ENCODE measurements around the gene SLC39A8. TPM values are rescaled to one million over a fixed set of nuclear protein-coding genes. Genes with fewer than 3 reads are reported as not detected.
A peak's percentile ranks its signal among the peaks of the same experiment; 100 is the strongest.

The SLC39A8 gene
- total RNA-seq: 10 to 100 TPM; 15.0 to 24.1 (median 20.2) TPM

- DNase-seq (ENCODE audit: low spot score in 2 of 2): peak; percentile 92 to 93
- Histone ChIP-seq H3K4me3 (peak within 1 kb of the TSS; percentile 80), H3K4me1 (peaks cover 24% of the 10 kb centered on the region), H3K36me3 (no peaks in the 10 kb centered on the region), H3K27me3 (no peaks in the 10 kb centered on the region), H3K9me3 (no peaks in the 10 kb centered on the region), H3K27ac (peak within 1 kb of the TSS; percentile 85)
- no peak for TF ChIP-seq EP300 (IDR thresholded peaks at IDR 0.05)
- TF ChIP-seq POLR2A (IDR thresholded peaks at IDR 0.05): peak in 1 of 2 donors; percentile 52
- peak in 2 of 3 donors; percentile 28 to 31 for TF ChIP-seq POLR2AphosphoS5 (IDR thresholded peaks at IDR 0.05)
- peak; percentile 66 to 91 for TF ChIP-seq CTCF (IDR thresholded peaks at IDR 0.05)
- under 1% methylated on average over 54 of the region's 54 CpGs for WGBS
Observed at GRCh38 chr4:102344954-102345794, at the start of gene SLC39A8. Gene SLC39A8 (minus strand): TSS chr4:102345482. CDS start chr4:102344662, 820 bp downstream.

GRCh38 chr4:102392033-102392744 is 46.9 kb upstream of the SLC39A8 start:
- WGBS: 89% methylated on average over 4 of the region's 4 CpGs
- H3K36me3 ChIP-seq: no peaks in the 10 kb centered on the region
- H3K27ac ChIP-seq: no peak overlapping the region
- DNase-seq (ENCODE audit: low spot score in 2 of 2): no peak
- no peaks in the 10 kb centered on the region for H3K27me3 ChIP-seq
- H3K9me3 ChIP-seq: no peaks in the 10 kb centered on the region
- no peak overlapping the region for H3K4me3 ChIP-seq
- TF ChIP-seq POLR2AphosphoS5 (IDR thresholded peaks at IDR 0.05): no peak
- TF ChIP-seq CTCF (IDR thresholded peaks at IDR 0.05): no peak
- TF ChIP-seq EP300 (IDR thresholded peaks at IDR 0.05): no peak
- TF ChIP-seq POLR2A (IDR thresholded peaks at IDR 0.05): no peak
- H3K4me1 ChIP-seq: no peaks in the 10 kb centered on the region

- TF ChIP-seq CTCF (IDR thresholded peaks at IDR 0.05) (no peak), EP300 (IDR thresholded peaks at IDR 0.05) (no peak), POLR2A (IDR thresholded peaks at IDR 0.05) (no peak), POLR2AphosphoS5 (IDR thresholded peaks at IDR 0.05) (no peak)
- WGBS: 75% methylated on average over 2 of the region's 2 CpGs
- no peak for DNase-seq (ENCODE audit: low spot score in 2 of 2)
Observed at GRCh38 chr4:102390438-102390837, 45.2 kb upstream of the SLC39A8 start.

GRCh38 chr4:102388611-102389010 is 43.3 kb upstream of the SLC39A8 start:
- TF ChIP-seq POLR2A (IDR thresholded peaks at IDR 0.05): no peak
- Histone ChIP-seq H3K27me3 (peaks cover 2% of the 10 kb centered on the region), H3K36me3 (no peaks in the 10 kb centered on the region), H3K27ac (no peak overlapping the region), H3K4me3 (no peak overlapping the region), H3K9me3 (no peaks in the 10 kb centered on the region), H3K4me1 (no peaks in the 10 kb centered on the region)
- DNase-seq (ENCODE audit: low spot score in 2 of 2): no peak

More at GRCh38 chr4:102390438-102390837, 45.2 kb upstream of the SLC39A8 start:
- Histone ChIP-seq H3K27me3 (no peaks in the 10 kb centered on the region), H3K4me3 (no peak overlapping the region), H3K4me1 (no peaks in the 10 kb centered on the region), H3K27ac (no peak overlapping the region), H3K9me3 (no peaks in the 10 kb centered on the region), H3K36me3 (no peaks in the 10 kb centered on the region)

- Histone ChIP-seq H3K9me3 (no peaks in the 10 kb centered on the region), H3K27me3 (peaks cover 4% of the 10 kb centered on the region), H3K4me1 (no peaks in the 10 kb centered on the region), H3K4me3 (no peak overlapping the region), H3K36me3 (no peaks in the 10 kb centered on the region), H3K27ac (no peak overlapping the region)
- 49% methylated on average over 2 of the region's 2 CpGs for WGBS
- DNase-seq (ENCODE audit: low spot score in 2 of 2): no peak
- no peak for TF ChIP-seq CTCF (IDR thresholded peaks at IDR 0.05)
- no peak for TF ChIP-seq POLR2A (IDR thresholded peaks at IDR 0.05)
- no peak for TF ChIP-seq EP300 (IDR thresholded peaks at IDR 0.05)
- no peak for TF ChIP-seq POLR2AphosphoS5 (IDR thresholded peaks at IDR 0.05)
Observed at GRCh38 chr4:102387552-102388150, 42.4 kb upstream of the SLC39A8 start.

Data from suprapubic skin (tissue), 4 donors.